HepG2 (cell line): ENCODE results near the gene LDAH. TPM values are rescaled to one million over a fixed set of nuclear protein-coding genes. Genes with fewer than 3 reads are reported as not detected.

Source experiments
- ATAC-seq: fragments of 200-7000 bp; cut with Tn5 transposase; 3 replicates; pipeline ENCODE4 v1.9.1; 2020; ENCODE audit warnings: mild to moderate bottlenecking, moderate library complexity
- BruUV-seq: library from RNA; stranded (reverse); fragments of 400-500 nt; replicated peaks from 2 replicates; lab custom pipeline; 2021; lab: Mats Ljungman, UMichigan
- CTCF ChIA-PET: fragments of 300-600 bp; formaldehyde crosslinking; extraction: SDS; loops from one replicate; lab custom pipeline; 2021; ENCODE audit warnings: low total read pairs, inconsistent platforms, low intra/inter-chr PET ratio; lab: Yijun Ruan, JAX
- POLR2A ChIA-PET: fragments of 350-600 bp; sonication (Branson Sonifier 250); formaldehyde crosslinking; loops from one replicate; lab custom pipeline; 2020; ENCODE audit warnings: antibody characterized with exemption, inconsistent platforms; lab: Yijun Ruan, JAX
- DNase-seq: peaks from one replicate; pipeline ENCODE4 v3.0.0-alpha.2; 2015; ENCODE audit warnings: low spot score
- FAIRE-seq: peaks from 3 replicates; lab custom pipeline; 2011; peaks lifted over from hg19 to GRCh38; lab: Jason Lieb, UNC
- H2AFZ ChIP-seq: one replicate; pipeline ENCODE4 v1.6.1; 2011; ENCODE audit warnings: low read length, inconsistent platforms
- H3K27ac ChIP-seq: fragments of 300-600 bp; 3 replicates; pipeline ENCODE4 v1.8.0; 2011; ENCODE audit warnings: mixed run types, mild to moderate bottlenecking, mixed read lengths, low read length, inconsistent platforms; ENCODE audit not compliant: insufficient read depth; ENCODE audit errors: extremely low read length
- H3K27me3 ChIP-seq, 2 experiments: fragments of 200-600 bp in 1 of 2; 2 replicates in 1 of 2; 3 replicates in 1 of 2; pipeline versions ENCODE4 v1.6.0 to v1.8.0; 2011; ENCODE audit warnings: low read length in 2 of 2, mild to moderate bottlenecking in 2 of 2, moderate library complexity in 2 of 2, inconsistent platforms in 1 of 2; ENCODE audit not compliant: insufficient read depth in 2 of 2, control insufficient read depth in 1 of 2
- H3K36me3 ChIP-seq, 2 experiments: fragments of 200-600 bp in 1 of 2; replicated peaks in 1 of 2; 2 replicates in 1 of 2; 3 replicates in 1 of 2; pipeline versions ENCODE4 v1.5.1 to v1.8.0; 2011; ENCODE audit warnings: low read length in 2 of 2, inconsistent platforms in 1 of 2; ENCODE audit not compliant: insufficient read depth in 2 of 2, control insufficient read depth in 1 of 2
- H3K4me1 ChIP-seq: 2 replicates; pipeline ENCODE4 v1.5.1; 2012; ENCODE audit warnings: low read length, inconsistent platforms; ENCODE audit not compliant: insufficient read depth
- H3K4me2 ChIP-seq: 2 replicates; pipeline ENCODE4 v1.6.0; 2011; ENCODE audit warnings: low read depth, low read length, inconsistent platforms
- H3K4me3 ChIP-seq, 3 experiments: fragments of 200-600 bp in 1 of 3; sonication (generic), shearing (Covaris generic) in 1 of 3; replicated peaks in 1 of 3; 2 replicates each; pipeline ENCODE4 v1.5.1; 2011 to 2016; ENCODE audit warnings: low read length in 3 of 3, inconsistent platforms in 2 of 3, low read depth in 2 of 3, mild to moderate bottlenecking in 2 of 3, control low read depth in 1 of 3, mixed read lengths in 1 of 3; ENCODE audit not compliant: insufficient read depth in 1 of 3
- H3K79me2 ChIP-seq: one replicate; pipeline ENCODE4 v1.6.1; 2011; ENCODE audit warnings: low read length, inconsistent platforms; ENCODE audit not compliant: insufficient read depth
- H3K9ac ChIP-seq: 2 replicates; pipeline ENCODE4 v1.6.0; 2011; ENCODE audit warnings: mild to moderate bottlenecking, low read depth, low read length, inconsistent platforms; ENCODE audit not compliant: insufficient read depth
- H3K9me3 ChIP-seq: 2 replicates; pipeline ENCODE4 v1.5.1; 2012; ENCODE audit warnings: mild to moderate bottlenecking, low read length
- H4K20me1 ChIP-seq: 2 replicates; pipeline ENCODE4 v1.6.0; 2011; ENCODE audit warnings: inconsistent platforms, mild to moderate bottlenecking, low read length, moderate library complexity; ENCODE audit not compliant: insufficient read depth
- MED1 ChIP-seq: sonication (generic); formaldehyde crosslinking; IDR thresholded peaks from 2 replicates; pipeline ENCODE4 v1.4.0; 2020; ENCODE audit warnings: missing genetic modification reagents
- TBX2 ChIP-seq: sonication (generic); formaldehyde crosslinking; IDR thresholded peaks from 2 replicates; pipeline ENCODE4 v1.5.0; 2020; ENCODE audit warnings: missing genetic modification reagents, mild to moderate bottlenecking, borderline replicate concordance
- ZNF224 ChIP-seq: sonication (generic); formaldehyde crosslinking; IDR thresholded peaks from 2 replicates; pipeline ENCODE4 v1.5.0; 2020; ENCODE audit warnings: mild to moderate bottlenecking, missing genetic modification reagents
- ZNF335 ChIP-seq: sonication (generic); formaldehyde crosslinking; IDR thresholded peaks from 2 replicates; pipeline ENCODE4 v1.4.0; 2020; ENCODE audit warnings: missing genetic modification reagents
- ZNF530 ChIP-seq: sonication (generic); formaldehyde crosslinking; IDR thresholded peaks from 2 replicates; pipeline ENCODE4 v1.5.0; 2020; ENCODE audit warnings: low read depth, mild to moderate bottlenecking, missing genetic modification reagents
- ZNF850 ChIP-seq: sonication (generic); formaldehyde crosslinking; conservative IDR thresholded peaks from 2 replicates; pipeline ENCODE4 v1.9.0; 2021; ENCODE audit warnings: mild to moderate bottlenecking, missing genetic modification reagents
- ZNF879 ChIP-seq: sonication (generic); formaldehyde crosslinking; IDR thresholded peaks from 2 replicates; pipeline ENCODE4 v1.8.1; 2023; ENCODE audit warnings: missing genetic modification reagents
- WGBS: methylation state at CpG from one replicate; pipeline ENCODE4 v1.1.6; 2017; ENCODE audit warnings: low lambda C conversion rate; 5-methylcytosine and 5-hydroxymethylcytosine counted together
- in situ Hi-C: cut with HindIII; loops from 2 replicates; pipeline ENCODE4 v1.10.0; 2017; ENCODE audit warnings: low pct_unique_long_range_greater_than_20kb; ENCODE audit not compliant: extremely low pct_ligation_motif_present
- intact Hi-C: fragments of 100-400 bp; cut with micrococcal nuclease; formaldehyde crosslinking; loops from one replicate; pipeline ENCODE4 v1.10.0; 2022; ENCODE audit not compliant: unreplicated experiment
- polyA plus RNA-seq, 8 experiments: library from polyadenylated mRNA; depleted of rRNA in 3 of 8; stranded (reverse) in 7 of 8; unstranded in 1 of 8; fragments of >200 nt; fragmentation: Illumina TruSeq in 4 of 8; extraction: Trizol in 4 of 8; gene quantifications; 2 replicates each; pipeline versions ENCODE4 v1.2.1 to v1.2.3, GENCODE V29; 2011 to 2016; ENCODE audit warnings: low read depth in 4 of 8, missing spikeins in 1 of 8, mixed read lengths in 1 of 8; ENCODE audit not compliant: insufficient read depth in 1 of 8
- total RNA-seq, 5 experiments: library from RNA; depleted of rRNA; stranded (reverse); fragments of >200 nt; fragmentation: Illumina TruSeq; extraction: Trizol; gene quantifications; 2 replicates each; pipeline ENCODE4 v1.2.3, GENCODE V29; 2016; ENCODE audit warnings: low read depth in 1 of 5
- TF ChIP-seq, protein P1 (sequence below): IDR thresholded peaks from 2 replicates; pipeline ENCODE4 v1.6.1; 2016; ENCODE audit warnings: control low read depth

Gene LDAH
- total and polyA plus RNA-seq, 2 of the 13 experiments (the other 11 are each of a cell fraction or from before 2014, with no cell fraction given), result 28.8 to 46.2 TPM

DNA sequence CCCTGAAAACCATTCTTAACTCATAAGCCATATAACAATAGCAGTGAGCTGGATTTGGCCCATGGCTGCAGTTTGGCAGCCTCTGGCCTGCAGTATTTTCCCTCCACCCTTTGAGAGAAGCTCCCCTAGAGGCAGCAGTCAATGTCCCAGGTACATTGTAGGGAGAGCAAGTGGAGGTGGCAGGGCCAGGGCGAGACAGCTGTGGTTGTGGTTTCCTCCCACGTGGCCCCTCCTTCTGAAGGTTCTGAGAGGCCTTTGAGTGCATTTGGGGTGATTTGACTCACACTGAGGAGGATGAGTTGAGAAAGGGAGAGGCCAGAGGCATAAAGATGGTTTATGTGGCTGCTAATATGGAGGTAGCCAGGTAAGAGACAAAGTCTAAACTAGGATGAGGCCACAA, 45.5 kb upstream of the LDAH start:
- in situ Hi-C loops, result no loop called here
- no peak for FAIRE-seq
- H3K9ac ChIP-seq, result no peak overlapping the region
- 4% methylated on average over 2 of the region's 2 CpGs for WGBS
- H3K79me2 ChIP-seq, result no peaks in the 10 kb centered on the region
- no peak overlapping the region for H3K4me2 ChIP-seq
- no peaks in the 10 kb centered on the region for H4K20me1 ChIP-seq
- TF ChIP-seq ZNF224 (CRISPR knock-in tag), result no peak
- TF ChIP-seq, protein P1, sequence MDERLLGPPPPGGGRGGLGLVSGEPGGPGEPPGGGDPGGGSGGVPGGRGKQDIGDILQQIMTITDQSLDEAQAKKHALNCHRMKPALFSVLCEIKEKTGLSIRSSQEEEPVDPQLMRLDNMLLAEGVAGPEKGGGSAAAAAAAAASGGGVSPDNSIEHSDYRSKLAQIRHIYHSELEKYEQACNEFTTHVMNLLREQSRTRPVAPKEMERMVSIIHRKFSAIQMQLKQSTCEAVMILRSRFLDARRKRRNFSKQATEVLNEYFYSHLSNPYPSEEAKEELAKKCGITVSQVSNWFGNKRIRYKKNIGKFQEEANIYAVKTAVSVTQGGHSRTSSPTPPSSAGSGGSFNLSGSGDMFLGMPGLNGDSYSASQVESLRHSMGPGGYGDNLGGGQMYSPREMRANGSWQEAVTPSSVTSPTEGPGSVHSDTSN, result no peak
- TF ChIP-seq, all 625 proteins: peak for 0
- DNase-seq (no peak), ATAC-seq (peak; percentile 57)
- Histone ChIP-seq H2AFZ (no peak overlapping the region), H3K36me3 (no peaks in the 10 kb centered on the region), H3K4me3 (no peak overlapping the region), H3K27ac (no peak overlapping the region), H3K27me3 (peaks cover 0 to 9% of the 10 kb centered on the region in 2 experiments; a peak in 2 of 5 replicates), H3K4me1 (no peaks in the 10 kb centered on the region), H3K9me3 (no peaks in the 10 kb centered on the region)
- intact Hi-C loops, result no loop called here
- ChIA-PET CTCF (no interaction called here), POLR2A (no interaction called here)
- no TSS peak for BruUV-seq

DNA sequence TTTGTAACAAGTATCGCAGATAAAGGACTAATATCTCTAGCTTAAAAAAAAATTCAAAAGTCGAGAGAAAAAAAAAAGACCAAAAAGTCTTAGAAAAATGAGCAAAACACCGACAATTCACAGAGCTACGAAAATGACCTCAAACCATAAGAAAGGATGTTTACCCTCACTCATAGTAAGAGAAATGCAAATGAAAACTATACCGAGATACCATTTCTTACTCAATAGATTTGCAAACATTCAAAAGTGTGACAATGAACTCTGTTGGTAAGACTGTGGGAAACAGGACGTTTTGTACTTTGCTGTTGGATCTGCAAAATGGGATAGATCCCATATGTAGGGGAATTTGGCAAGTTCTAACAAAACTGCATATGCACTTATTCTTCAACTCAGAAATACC, 39.9 kb upstream of the LDAH start:
- Histone ChIP-seq H3K27me3 (no peaks in the 10 kb centered on the region), H4K20me1 (no peaks in the 10 kb centered on the region), H3K79me2 (no peaks in the 10 kb centered on the region), H3K27ac (no peak overlapping the region), H3K4me1 (no peaks in the 10 kb centered on the region), H3K36me3 (no peaks in the 10 kb centered on the region), H3K4me3 (no peak overlapping the region), H3K9ac (no peak overlapping the region), H3K9me3 (no peaks in the 10 kb centered on the region), H3K4me2 (no peak overlapping the region), H2AFZ (no peak overlapping the region)
- ATAC-seq (no peak), DNase-seq (no peak), FAIRE-seq (no peak)
- WGBS, result 8% methylated on average over 6 of the region's 6 CpGs
- BruUV-seq, result no TSS peak
- intact Hi-C loops, result no loop called here
- in situ Hi-C loops, result no loop called here
- TF ChIP-seq ZNF335 (CRISPR knock-in tag), result no peak
- TF ChIP-seq MED1 (CRISPR knock-in tag), result no peak
- no peak for TF ChIP-seq TBX2 (CRISPR knock-in tag)
- TF ChIP-seq ZNF224 (CRISPR knock-in tag), result no peak
- no peak for TF ChIP-seq ZNF879 (CRISPR knock-in tag)
- TF ChIP-seq ZNF850 (CRISPR knock-in tag), result no peak
- TF ChIP-seq ZNF530 (CRISPR knock-in tag), result no peak
- POLR2A ChIA-PET, result no interaction called here
- CTCF ChIA-PET, result no interaction called here
